GM19395 (cell line): Measurements from ENCODE around the gene MAGI2.
A peak's percentile ranks its signal among the peaks of the same experiment; 100 is the strongest.
"Not testable (repeated sequence)": the region's sequence is repeated elsewhere in the genome, so short reads cannot be mapped to it uniquely, and the experiment has no call there.

Experiments used
- ATAC-seq: cut with Tn5 transposase; IDR thresholded peaks from one replicate; pipeline ENCODE4 v1.9.1; 2021; ENCODE audit warnings: mild to moderate bottlenecking, moderate library complexity; ENCODE audit not compliant: unreplicated experiment

Gene MAGI2

GRCh38 chr7:78514634-78515033, 938.8 kb downstream of the MAGI2 start:
- ATAC-seq = no peak

DNA sequence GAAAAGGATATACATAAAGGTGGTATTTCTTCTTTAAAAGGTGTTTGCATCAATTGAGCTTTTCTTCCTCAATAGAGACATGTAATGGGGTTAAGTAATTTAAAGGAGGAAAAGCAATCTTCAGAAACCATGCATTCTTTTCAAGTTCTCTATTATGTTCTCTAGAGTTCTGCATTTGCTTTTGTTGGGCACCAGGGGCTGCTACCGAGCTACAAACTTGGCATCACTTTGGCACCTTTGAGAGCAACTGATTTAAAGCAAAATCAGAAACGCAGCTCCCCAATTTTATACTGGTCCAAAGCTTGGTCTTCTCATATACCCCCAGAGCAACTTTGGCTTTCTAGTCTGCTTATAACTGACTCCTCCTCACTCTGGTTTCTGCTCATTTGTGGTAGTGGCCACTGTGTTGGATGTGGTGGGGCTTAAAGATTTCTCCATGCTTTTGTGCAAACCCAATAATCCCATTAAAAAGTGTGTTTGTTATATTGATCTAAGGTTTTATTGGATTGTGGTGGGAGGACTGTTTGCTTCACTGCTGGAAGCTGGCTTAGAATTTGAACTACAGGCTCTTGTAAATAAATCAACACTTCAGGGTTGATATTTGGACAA, 942.8 kb downstream of the MAGI2 start:
- peak; percentile 85 for ATAC-seq

- not testable (repeated sequence) for ATAC-seq
Measured at GRCh38 chr7:78503301-78503700, 950.2 kb downstream of the MAGI2 start.

DNA sequence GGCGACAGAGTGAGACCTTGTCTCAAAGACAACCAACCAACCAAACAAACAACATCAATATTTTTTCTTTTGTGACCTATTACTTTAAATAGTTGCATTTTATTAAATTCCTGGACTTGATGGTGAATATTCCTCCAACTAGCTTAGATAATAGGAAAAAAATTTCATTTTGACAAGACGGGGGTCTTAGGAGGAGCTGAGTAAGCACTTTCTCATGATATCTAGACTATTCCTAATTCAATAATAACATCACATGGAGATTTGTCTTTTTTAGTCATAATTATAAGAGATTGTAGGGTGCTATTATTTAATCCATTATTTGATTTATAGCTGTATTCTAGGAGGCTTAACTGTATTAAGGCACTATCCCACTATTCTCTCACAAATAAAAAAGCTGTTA, 952.4 kb downstream of the MAGI2 start:
- ATAC-seq = no peak

DNA sequence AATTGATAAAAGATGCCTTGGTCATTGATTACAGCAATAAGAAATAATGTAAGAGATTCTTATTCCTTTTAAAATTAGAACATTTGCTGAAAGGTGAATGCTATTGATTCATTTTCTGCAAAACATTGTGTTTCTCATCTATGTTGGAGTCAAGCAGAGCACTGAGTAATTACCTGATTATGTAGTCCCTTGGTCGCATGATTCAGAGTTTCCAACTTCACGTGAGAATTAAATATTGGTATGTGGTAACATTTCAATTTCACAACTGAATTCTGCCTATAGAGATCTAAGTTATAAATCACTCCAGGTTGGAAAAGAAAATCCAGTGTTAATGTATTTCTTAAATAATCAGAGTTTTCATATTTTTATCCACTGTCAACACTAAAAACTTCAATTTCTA, 953.5 kb downstream of the MAGI2 start:
- ATAC-seq = no peak

DNA sequence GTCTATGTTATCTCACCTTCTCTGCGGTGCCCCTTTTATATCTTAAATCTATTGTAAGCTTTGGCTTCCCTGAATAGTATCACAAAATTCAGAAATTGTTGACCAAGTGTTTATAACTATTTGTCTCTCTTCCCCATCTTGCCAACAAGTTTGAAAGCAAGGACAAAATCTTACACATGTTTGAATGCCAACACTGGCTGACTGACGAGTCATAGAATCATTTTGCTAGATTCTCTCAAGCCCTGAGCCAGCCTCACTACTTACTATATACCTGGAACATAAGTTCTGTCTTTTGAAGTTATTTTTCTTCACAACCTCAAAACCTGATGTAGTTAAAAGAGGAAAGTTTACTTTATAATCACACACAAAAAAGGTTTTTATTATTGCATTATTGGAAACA, 954.2 kb downstream of the MAGI2 start:
- no peak for ATAC-seq

DNA sequence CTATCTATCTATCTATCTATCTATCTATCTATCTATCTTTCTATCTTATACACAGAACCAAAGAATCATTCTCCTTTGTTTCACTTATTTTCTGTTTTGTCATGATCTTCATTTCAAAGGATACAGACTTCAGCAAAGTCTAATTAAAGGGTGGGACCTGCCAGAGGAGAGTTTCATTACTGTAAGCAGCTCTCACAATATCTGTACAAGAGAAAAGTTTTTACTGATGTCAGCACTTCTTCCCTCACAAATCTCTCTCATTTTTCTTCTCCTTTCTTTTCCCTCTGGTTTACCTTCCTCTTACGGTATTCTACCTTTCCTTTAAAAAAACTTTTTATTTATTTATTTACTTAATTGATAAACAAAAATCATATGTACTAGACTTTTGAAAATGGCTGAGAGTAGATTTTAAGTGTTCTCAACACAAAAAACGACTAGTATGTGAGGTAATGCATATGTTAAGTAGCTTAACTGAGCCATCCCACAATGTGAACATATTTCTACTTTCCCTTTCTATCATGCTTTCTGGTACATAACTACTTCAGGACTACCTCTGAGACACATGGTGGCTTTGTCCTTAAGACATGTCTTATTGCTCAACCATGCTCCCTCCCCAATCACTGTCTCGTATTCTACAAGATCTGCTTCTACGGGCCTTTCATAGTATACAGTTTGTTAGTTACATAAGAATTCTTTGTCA, 955.6 kb downstream of the MAGI2 start:
- ATAC-seq = no peak

- no peak for ATAC-seq
Measured at GRCh38 chr7:78496096-78496630, 957.3 kb downstream of the MAGI2 start.

DNA sequence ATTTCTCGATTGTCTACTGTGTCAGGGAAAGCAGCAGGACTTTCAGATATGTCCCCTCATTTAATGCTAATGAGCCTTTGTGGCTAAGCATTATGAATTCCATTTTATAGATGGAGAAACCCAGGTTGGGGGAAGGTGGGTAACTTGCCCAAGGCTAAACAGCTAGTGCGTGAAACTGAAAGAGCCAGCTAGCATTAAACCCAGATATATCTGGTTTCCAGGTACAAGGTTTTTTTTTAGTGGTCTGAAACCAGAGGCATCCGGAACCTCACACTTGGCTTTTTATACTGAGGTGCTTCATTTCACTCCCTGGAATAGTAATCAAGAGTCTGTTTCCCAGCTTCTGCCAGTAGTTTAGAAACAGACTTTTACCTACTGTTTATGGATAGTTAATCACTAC, 960.1 kb downstream of the MAGI2 start:
- ATAC-seq = no peak

DNA sequence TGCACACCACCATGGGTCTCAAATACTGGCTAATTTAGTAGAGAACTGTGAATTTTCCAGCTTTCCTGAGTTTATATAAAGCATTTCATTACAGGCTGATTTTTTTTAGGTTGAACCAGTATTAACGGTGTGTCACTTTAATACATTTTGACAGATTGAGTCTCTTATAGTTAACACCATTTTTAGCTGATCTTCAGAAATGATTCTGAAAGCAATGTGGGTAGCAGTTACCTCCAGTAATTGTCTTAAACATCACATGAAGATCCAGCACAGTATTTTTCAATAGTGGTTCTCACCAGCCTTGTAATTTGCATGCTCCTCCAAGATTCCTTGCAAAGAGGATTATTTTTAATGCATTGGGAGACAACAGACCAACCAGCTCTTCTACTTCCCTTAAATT, 961.3 kb downstream of the MAGI2 start:
- no peak for ATAC-seq

DNA sequence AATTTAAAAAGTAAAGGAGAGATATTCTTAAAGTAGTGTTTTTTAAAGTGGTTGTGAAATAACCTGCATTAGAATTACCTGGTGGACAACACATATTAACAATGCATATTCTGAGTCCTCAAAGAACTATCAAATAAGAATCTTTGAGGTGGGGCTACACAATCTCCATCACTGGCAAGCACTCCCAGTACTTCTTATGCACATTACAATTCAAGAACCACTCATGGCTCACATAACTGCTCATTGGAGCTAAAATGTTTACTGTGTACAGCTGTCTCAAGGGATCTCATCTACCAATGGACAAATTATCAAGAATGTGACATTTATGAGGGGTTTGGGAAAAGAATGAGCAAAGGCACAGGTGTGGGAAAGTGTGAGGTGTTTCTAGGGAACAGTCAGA, 962.9 kb downstream of the MAGI2 start:
- ATAC-seq = no peak

- ATAC-seq = no peak
Measured at GRCh38 chr7:78489476-78490240, 963.8 kb downstream of the MAGI2 start.

DNA sequence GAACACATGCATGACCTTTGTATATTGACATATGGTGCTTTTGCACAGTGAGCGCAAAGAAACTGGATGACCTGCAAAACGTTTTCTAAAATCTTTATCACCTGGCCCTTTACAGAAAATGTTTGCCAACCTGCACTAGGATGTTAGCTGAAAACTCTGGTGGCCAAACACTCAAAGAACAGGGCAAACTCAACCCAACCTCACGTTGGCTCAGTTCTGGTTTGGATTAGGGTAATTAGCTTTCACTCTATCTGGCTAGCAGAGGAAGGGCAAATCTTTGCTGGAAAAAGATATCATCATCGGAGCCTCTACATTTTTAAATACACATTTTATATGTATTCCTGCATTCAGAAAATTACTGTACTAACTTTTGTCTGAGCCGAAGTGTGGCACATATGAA, 966.0 kb downstream of the MAGI2 start:
- ATAC-seq = no peak

DNA sequence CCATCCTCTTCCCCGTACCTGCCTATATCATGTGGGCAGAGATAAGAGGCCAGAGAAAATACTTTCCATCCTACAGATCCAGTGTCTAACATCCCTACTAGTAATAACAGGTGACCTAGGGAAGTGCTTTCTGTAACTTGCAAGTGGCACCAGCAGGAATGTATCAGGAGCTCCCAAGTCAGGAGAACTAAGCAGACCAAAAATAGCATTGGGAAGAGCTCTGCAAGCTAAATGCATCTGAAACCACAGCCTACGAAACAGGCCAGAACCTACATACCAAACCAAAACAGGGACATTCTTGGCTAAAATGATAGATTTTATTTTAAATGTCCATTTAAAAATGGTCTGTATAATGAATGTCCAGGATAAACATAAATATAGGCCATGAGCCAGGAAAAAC, 974.1 kb downstream of the MAGI2 start:
- no peak for ATAC-seq

DNA sequence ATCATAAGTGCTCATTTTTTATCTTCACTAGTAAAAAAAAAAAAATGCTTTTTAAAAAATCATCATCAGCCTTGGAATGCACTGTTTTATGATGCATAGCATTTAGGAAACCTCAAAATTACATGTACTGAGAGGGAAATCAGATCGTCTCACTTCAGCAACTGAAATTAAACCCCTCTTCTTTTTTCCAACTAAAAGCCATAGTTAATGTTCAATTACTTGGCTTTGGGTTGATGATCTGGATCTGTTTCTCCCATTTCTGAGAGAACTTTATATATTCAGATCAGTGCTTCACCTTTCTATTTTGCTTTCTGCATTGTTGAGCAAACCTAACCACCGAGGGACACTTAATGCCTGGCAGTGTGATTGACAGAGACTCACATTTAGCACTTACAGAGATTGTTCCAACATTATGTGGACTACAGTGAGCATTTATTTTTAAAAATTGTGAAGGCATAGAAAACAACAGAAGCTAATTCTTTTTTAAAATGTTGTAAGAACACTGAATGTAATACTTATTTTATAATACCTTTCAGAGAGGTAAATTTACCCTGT, 976.5 kb downstream of the MAGI2 start:
- no peak for ATAC-seq

DNA sequence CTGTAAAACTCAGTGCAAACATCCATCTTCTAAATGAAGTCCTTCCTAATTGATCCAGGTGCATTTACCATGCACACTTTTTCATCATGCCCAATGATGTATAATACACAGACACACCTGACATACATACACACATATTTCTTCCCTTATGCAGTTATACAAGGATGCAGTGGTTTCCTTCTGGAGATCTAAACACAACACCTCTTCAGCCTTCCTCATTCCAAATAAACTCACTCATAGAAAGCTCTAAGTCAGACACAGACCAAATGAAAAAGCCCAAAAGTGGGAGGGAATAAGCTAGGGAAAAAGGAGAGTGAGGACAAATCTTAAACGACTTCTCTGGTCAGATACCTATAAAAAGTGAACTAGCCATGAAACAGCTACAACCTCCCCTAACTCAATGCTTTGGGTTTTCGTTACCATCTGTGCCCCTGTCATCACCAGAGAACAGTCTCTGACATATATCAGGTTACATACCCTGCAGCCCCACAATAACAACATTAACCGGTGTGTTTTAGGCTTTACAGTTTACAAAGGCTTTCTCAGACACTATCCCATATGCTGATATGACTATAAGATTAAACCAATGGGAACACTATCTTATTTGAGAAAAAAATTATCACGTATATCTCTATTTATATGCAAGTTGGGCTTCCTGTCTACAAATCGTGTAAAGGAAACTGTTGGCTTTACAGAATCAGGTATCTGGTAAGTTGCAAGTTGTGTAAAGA, 979.7 kb downstream of the MAGI2 start:
- ATAC-seq = no peak

- no peak for ATAC-seq
Measured at GRCh38 chr7:78473021-78473420, 980.4 kb downstream of the MAGI2 start.

- ATAC-seq = no peak
Measured at GRCh38 chr7:78472519-78472918, 980.9 kb downstream of the MAGI2 start.

- ATAC-seq = no peak
Measured at GRCh38 chr7:78465894-78466293, 987.6 kb downstream of the MAGI2 start.

GRCh38 chr7:78463039-78463438, 990.4 kb downstream of the MAGI2 start:
- ATAC-seq = no peak

- ATAC-seq = no peak
Measured at GRCh38 chr7:78450706-78451105, 1002.8 kb downstream of the MAGI2 start.
